DMS153 (cell line): ENCODE results near the gene ZNF628.

ENCODE experiments used
- DNase-seq: peaks from one replicate; lab custom pipeline; 2025; lab: John Stamatoyannopoulos, UW

Gene ZNF628

DNA sequence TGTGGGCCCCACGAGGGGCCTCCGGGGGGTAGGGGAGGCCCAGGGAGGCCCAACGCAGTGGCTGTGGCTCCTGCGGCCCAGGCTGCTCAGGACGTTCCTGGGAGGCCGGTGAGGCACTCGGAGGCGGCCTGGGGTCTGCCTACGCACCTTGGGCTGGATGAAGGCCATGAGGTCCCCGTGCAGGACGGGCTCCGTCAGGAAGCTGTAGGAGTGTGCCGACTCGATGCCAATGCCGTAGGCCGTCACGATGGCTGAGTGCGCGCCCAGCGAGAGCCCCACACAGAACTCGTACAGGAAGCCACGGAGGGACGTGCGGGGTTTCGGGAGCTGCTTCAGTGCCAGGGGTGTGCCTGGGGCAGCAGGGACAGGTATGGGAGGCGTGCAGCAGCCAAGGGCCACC is 54.6 kb downstream of the ZNF628 start:
- DNase-seq = no peak
